Suprapubic skin (tissue), 4 donors: Measurements from ENCODE around the gene GLIS1. TPM values are rescaled to one million over a fixed set of nuclear protein-coding genes. Genes with fewer than 3 reads are reported as not detected.
A peak's percentile ranks its signal among the peaks of the same experiment; 100 is the strongest.

Experiments
- DNase-seq, 2 donors: peaks; one replicate each; pipeline ENCODE4 v3.0.0-alpha.2; 2019; ENCODE audit warnings: low spot score in 2 of 2
- H3K27ac ChIP-seq: fragments of 200-600 bp; sonication (generic); one replicate; pipeline ENCODE4 v1.5.1; 2019
- H3K27me3 ChIP-seq: fragments of 200-600 bp; sonication (generic); one replicate; pipeline ENCODE4 v1.5.1; 2019
- H3K36me3 ChIP-seq: fragments of 200-600 bp; sonication (generic); one replicate; pipeline ENCODE4 v1.5.1; 2019
- H3K4me1 ChIP-seq: fragments of 200-600 bp; sonication (generic); one replicate; pipeline ENCODE4 v1.5.1; 2019
- H3K4me3 ChIP-seq: fragments of 200-600 bp; sonication (generic); one replicate; pipeline ENCODE4 v1.5.1; 2019; ENCODE audit warnings: mild to moderate bottlenecking
- H3K9me3 ChIP-seq: fragments of 200-600 bp; sonication (generic); one replicate; pipeline ENCODE4 v1.5.1; 2019
- EP300 ChIP-seq: sonication (generic); formaldehyde crosslinking; IDR thresholded peaks from one replicate; pipeline ENCODE4 v1.6.1; 2017; ENCODE audit warnings: antibody characterized with exemption
- POLR2A ChIP-seq, 2 donors: fragments of 450-650 bp; IDR thresholded peaks; one replicate each; pipeline ENCODE4 v1.6.1; 2017; ENCODE audit warnings: antibody characterized with exemption in 2 of 2, mild to moderate bottlenecking in 2 of 2, moderate library complexity in 2 of 2
- POLR2AphosphoS5 ChIP-seq, 3 donors: sonication (generic); formaldehyde crosslinking; IDR thresholded peaks; one replicate each; pipeline ENCODE4 v1.6.1; 2017; ENCODE audit warnings: antibody characterized with exemption in 3 of 3
- WGBS: methylation state at CpG from one replicate; pipeline ENCODE4 v1.1.5; 2018; 5-methylcytosine and 5-hydroxymethylcytosine counted together
- total RNA-seq, 4 donors: library from RNA; depleted of rRNA; stranded (reverse); fragments of >200 nt; gene quantifications; one replicate each; pipeline ENCODE4 v1.1.0, GENCODE V29; 2016
- TF ChIP-seq, protein P1 (sequence below), 2 donors: fragments of 200-600 bp in 1 of 2; fragments of 450-650 bp in 1 of 2; sonication (generic) in 1 of 2; IDR thresholded peaks; one replicate each; pipeline ENCODE4 v1.5.1; 2016 to 2019; ENCODE audit warnings: antibody characterized with exemption in 2 of 2, mild to moderate bottlenecking in 1 of 2, moderate library complexity in 1 of 2

Gene GLIS1
- total RNA-seq, 4 donors from 2014 or later = 0.34 to 1.5 (median 0.59) TPM

DNA sequence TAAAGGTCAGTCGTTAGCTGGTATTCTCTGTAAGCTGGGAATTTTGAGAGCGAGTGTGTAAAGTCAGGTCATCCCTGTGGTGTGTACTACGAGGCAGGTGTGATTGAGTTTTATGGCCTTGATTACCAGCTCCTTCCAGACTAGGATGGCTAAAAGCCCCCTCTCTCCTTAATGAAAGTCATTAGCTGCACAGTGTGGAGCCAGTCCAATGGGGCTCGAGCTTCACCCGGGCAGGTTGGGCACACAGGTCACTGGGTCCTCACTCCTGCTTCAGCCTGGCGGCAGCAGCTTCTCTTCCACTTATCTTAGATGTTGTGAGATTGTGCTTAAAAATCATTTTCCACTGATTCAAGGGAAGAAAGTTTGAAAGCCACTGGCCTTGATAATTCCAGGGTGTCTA, 276.8 kb downstream of the GLIS1 start:
- TF ChIP-seq, protein P1, sequence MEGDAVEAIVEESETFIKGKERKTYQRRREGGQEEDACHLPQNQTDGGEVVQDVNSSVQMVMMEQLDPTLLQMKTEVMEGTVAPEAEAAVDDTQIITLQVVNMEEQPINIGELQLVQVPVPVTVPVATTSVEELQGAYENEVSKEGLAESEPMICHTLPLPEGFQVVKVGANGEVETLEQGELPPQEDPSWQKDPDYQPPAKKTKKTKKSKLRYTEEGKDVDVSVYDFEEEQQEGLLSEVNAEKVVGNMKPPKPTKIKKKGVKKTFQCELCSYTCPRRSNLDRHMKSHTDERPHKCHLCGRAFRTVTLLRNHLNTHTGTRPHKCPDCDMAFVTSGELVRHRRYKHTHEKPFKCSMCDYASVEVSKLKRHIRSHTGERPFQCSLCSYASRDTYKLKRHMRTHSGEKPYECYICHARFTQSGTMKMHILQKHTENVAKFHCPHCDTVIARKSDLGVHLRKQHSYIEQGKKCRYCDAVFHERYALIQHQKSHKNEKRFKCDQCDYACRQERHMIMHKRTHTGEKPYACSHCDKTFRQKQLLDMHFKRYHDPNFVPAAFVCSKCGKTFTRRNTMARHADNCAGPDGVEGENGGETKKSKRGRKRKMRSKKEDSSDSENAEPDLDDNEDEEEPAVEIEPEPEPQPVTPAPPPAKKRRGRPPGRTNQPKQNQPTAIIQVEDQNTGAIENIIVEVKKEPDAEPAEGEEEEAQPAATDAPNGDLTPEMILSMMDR (IDR thresholded peaks at IDR 0.05) = no peak
- TF ChIP-seq EP300 (no peak), POLR2AphosphoS5 (IDR thresholded peaks at IDR 0.05) (no peak), POLR2A (IDR thresholded peaks at IDR 0.05) (no peak)
- WGBS = 96% methylated on average over 6 of the region's 6 CpGs
- no peak for DNase-seq

DNA sequence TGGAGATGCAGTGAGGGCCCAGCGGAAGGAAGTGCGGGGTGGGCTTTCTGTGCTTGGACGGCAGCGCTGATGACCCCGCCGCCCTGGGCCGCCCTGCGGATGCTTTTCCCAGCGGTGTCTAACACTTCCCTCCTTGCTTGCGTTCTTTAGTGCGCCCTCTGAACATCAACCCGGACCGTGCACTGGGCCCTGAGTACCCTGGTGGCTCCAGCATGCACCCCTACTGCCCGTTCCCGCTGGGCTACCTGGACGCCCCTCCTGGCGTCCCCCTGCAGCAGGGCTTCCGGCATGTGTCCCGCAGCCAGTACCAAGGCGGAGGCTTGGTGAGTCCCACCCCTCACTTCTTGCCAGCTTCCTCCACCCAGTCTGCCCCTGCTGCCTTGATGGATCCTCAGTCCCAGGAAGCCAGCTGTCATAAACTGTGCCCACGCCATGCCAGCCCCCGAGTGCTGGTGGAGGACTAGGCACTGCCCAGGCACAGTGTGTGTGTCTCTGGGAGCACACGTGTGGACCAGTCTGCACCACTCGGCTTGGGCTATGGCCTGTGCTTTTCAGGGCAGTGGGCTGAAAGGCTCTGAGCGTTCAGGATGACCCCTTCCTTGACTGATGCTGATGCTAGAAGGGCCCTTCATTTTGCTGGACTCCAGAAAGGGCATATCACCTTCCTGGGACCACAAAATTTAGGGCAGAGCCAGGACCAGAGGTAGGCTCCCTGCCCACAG, 277.5 kb downstream of the GLIS1 start:
- 88% methylated on average over 25 of the region's 25 CpGs for WGBS
- no peaks in the 10 kb centered on the region for H3K9me3 ChIP-seq
- no peak overlapping the region for H3K4me3 ChIP-seq
- H3K27me3 ChIP-seq = no peaks in the 10 kb centered on the region
- H3K36me3 ChIP-seq = no peaks in the 10 kb centered on the region
- peak in 1 of 2 donors; percentile 71 for DNase-seq
- no peak overlapping the region for H3K27ac ChIP-seq
- H3K4me1 ChIP-seq = no peaks in the 10 kb centered on the region
- TF ChIP-seq POLR2AphosphoS5 (IDR thresholded peaks at IDR 0.05) = no peak
- no peak for TF ChIP-seq POLR2A (IDR thresholded peaks at IDR 0.05)
- TF ChIP-seq, protein P1 (IDR thresholded peaks at IDR 0.05) = no peak
- no peak for TF ChIP-seq EP300

More for the DNA sequence above, 276.8 kb downstream of the GLIS1 start:
- no peak overlapping the region for H3K27ac ChIP-seq
- no peaks in the 10 kb centered on the region for H3K4me1 ChIP-seq
- H3K9me3 ChIP-seq = no peaks in the 10 kb centered on the region
- H3K36me3 ChIP-seq = no peaks in the 10 kb centered on the region
- no peak overlapping the region for H3K4me3 ChIP-seq
- no peaks in the 10 kb centered on the region for H3K27me3 ChIP-seq

DNA sequence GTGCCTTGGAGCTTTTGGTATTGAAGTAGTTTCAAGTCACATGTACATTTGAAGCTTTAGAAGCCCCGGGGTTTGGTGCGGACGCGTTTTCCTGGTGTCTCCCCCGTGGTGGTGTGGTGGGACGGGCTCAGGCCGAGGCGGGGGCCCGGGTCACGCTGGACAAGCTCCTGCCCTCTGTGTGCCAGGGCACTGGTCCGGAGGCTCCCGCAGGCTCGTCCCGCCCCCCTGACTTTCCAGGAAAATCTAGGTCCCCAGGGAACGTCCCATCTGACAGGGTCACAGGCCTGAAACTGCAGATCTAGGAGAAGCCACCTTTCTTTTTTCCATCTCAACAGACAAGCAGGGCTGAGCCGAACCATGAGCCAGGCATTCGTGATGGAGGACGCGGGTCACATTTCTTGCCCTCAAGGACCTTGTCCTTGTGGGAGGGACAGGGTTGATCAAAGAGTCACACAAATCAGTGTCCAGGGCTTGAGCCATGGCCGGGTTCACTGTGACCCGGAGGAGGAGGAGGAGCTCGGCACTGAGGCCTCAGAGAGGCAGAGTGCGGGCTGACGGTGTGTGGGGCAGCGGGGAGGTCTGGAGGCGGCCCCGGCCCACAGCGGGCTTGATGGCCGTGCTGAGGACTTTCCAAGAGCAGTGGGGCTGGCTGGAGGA, 278.2 kb downstream of the GLIS1 start:
- Histone ChIP-seq H3K36me3 (no peaks in the 10 kb centered on the region), H3K4me1 (no peaks in the 10 kb centered on the region), H3K27ac (no peak overlapping the region), H3K4me3 (no peak overlapping the region), H3K27me3 (peaks cover 2% of the 10 kb centered on the region), H3K9me3 (no peaks in the 10 kb centered on the region)
- no peak for TF ChIP-seq POLR2A (IDR thresholded peaks at IDR 0.05)
- TF ChIP-seq, protein P1 (IDR thresholded peaks at IDR 0.05) = no peak
- TF ChIP-seq POLR2AphosphoS5 (IDR thresholded peaks at IDR 0.05) = no peak
- no peak for TF ChIP-seq EP300
- DNase-seq = no peak
- WGBS = 87% methylated on average over 24 of the region's 29 CpGs

DNA sequence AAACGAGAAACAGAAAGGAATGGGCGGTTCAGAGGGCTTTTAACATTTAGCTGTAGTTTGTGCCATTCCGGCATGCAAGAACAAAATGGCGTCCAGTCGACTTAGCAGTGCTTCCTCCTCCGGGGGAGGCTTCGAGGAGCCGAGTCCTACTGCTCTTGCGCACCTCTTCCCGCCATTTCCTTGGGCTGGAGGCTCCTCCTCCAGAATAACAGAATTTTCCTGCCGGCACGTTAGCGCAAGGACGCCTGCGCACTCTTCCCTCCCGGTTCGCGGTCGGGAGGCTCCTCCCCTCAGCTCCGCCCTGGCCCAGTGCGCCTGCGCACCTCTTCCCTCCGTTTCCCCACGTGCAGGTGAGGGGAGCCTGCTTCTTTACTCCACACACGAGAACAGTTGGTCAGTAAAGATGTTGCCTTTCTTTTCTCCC, 278.7 kb downstream of the GLIS1 start:
- Histone ChIP-seq H3K4me1 (no peaks in the 10 kb centered on the region), H3K27ac (no peak overlapping the region), H3K36me3 (no peaks in the 10 kb centered on the region), H3K9me3 (no peaks in the 10 kb centered on the region), H3K4me3 (no peak overlapping the region), H3K27me3 (peaks cover 3% of the 10 kb centered on the region)
- WGBS = 91% methylated on average over 25 of the region's 25 CpGs
- no peak for DNase-seq
- TF ChIP-seq POLR2A (IDR thresholded peaks at IDR 0.05) (no peak), POLR2AphosphoS5 (IDR thresholded peaks at IDR 0.05) (no peak), EP300 (no peak)
- TF ChIP-seq, protein P1 (IDR thresholded peaks at IDR 0.05) = no peak
